H9 (cell line): ENCODE measurements around the gene DHRS2. TPM values are rescaled to one million over a fixed set of nuclear protein-coding genes. Genes with fewer than 3 reads are reported as not detected.

ENCODE experiments used
- DNase-seq: peaks from one replicate; pipeline ENCODE4 v3.0.0-alpha.2; 2017
- H2AFZ ChIP-seq: one replicate; pipeline ENCODE4 v1.6.1; 2013; ENCODE audit warnings: mild to moderate bottlenecking, low read length, control low read depth, moderate library complexity
- H2AK5ac ChIP-seq: 2 replicates; pipeline ENCODE4 v1.6.1; 2013; ENCODE audit warnings: low read length, control low read depth, mixed read lengths; ENCODE audit not compliant: insufficient read length
- H2BK120ac ChIP-seq: one replicate; pipeline ENCODE4 v1.6.1; 2013; ENCODE audit warnings: low read depth, mild to moderate bottlenecking, low read length, control low read depth, inconsistent platforms; ENCODE audit not compliant: poor library complexity, severe bottlenecking
- H2BK12ac ChIP-seq: 2 replicates; pipeline ENCODE4 v1.6.1; 2013; ENCODE audit warnings: low read length, control low read depth, mixed read lengths, low read depth; ENCODE audit not compliant: insufficient read length
- H2BK15ac ChIP-seq: 2 replicates; pipeline ENCODE4 v1.6.1; 2013; ENCODE audit warnings: low read depth, low read length, control low read depth
- H2BK20ac ChIP-seq: one replicate; pipeline ENCODE4 v1.6.1; 2013; ENCODE audit warnings: low read depth, mild to moderate bottlenecking, low read length, control low read depth, inconsistent platforms; ENCODE audit not compliant: poor library complexity, severe bottlenecking
- H2BK5ac ChIP-seq: 2 replicates; pipeline ENCODE4 v1.6.1; 2013; ENCODE audit warnings: low read length, control low read depth, mixed read lengths; ENCODE audit not compliant: insufficient read length
- H3K14ac ChIP-seq: 2 replicates; pipeline ENCODE4 v1.6.1; 2013; ENCODE audit warnings: low read length, control low read depth; ENCODE audit not compliant: insufficient read depth
- H3K18ac ChIP-seq: 2 replicates; pipeline ENCODE4 v1.6.1; 2013; ENCODE audit warnings: low read depth, mild to moderate bottlenecking, mixed read lengths, low read length, control low read depth; ENCODE audit not compliant: insufficient read length
- H3K23ac ChIP-seq: 2 replicates; pipeline ENCODE4 v1.6.1; 2013; ENCODE audit warnings: low read length, control low read depth, mixed read lengths, low read depth; ENCODE audit not compliant: insufficient read length
- H3K23me2 ChIP-seq: 2 replicates; pipeline ENCODE4 v1.6.1; 2013; ENCODE audit warnings: low read depth, mild to moderate bottlenecking, mixed read lengths, low read length, control low read depth; ENCODE audit not compliant: insufficient read length, poor library complexity, severe bottlenecking
- H3K27ac ChIP-seq: 2 replicates; pipeline ENCODE4 v1.5.1; 2013; ENCODE audit warnings: low read length, control low read depth, mixed read lengths, low read depth; ENCODE audit not compliant: insufficient read length
- H3K27me3 ChIP-seq: 2 replicates; pipeline ENCODE4 v1.6.1; 2013; ENCODE audit warnings: low read length, control low read depth, inconsistent platforms; ENCODE audit not compliant: insufficient read depth
- H3K4ac ChIP-seq: 2 replicates; pipeline ENCODE4 v1.6.1; 2013; ENCODE audit warnings: low read depth, mild to moderate bottlenecking, control low read depth, inconsistent platforms, low read length, moderate library complexity
- H3K4me1 ChIP-seq: 2 replicates; pipeline ENCODE4 v1.6.1; 2013; ENCODE audit warnings: low read length, control low read depth, inconsistent platforms; ENCODE audit not compliant: insufficient read depth
- H3K4me2 ChIP-seq: 2 replicates; pipeline ENCODE4 v1.6.1; 2013; ENCODE audit warnings: low read length, control low read depth, mixed read lengths; ENCODE audit not compliant: insufficient read length, insufficient read depth
- H3K56ac ChIP-seq: 2 replicates; pipeline ENCODE4 v1.6.1; 2013; ENCODE audit warnings: low read depth, mild to moderate bottlenecking, mixed read lengths, low read length, control low read depth; ENCODE audit not compliant: insufficient read length
- H3K79me1 ChIP-seq: 2 replicates; pipeline ENCODE4 v1.6.1; 2013; ENCODE audit warnings: low read depth, mild to moderate bottlenecking, moderate library complexity, low read length, control low read depth, inconsistent platforms; ENCODE audit not compliant: insufficient read depth, poor library complexity, severe bottlenecking
- H3K79me2 ChIP-seq: 2 replicates; pipeline ENCODE4 v1.6.1; 2013; ENCODE audit warnings: low read length, control low read depth, inconsistent platforms; ENCODE audit not compliant: insufficient read depth
- H3K9ac ChIP-seq: 2 replicates; pipeline ENCODE4 v1.6.1; 2013; ENCODE audit warnings: low read length, control low read depth, mixed read lengths; ENCODE audit not compliant: insufficient read length; ENCODE audit errors: extremely low read depth
- H3K9me3 ChIP-seq: one replicate; pipeline ENCODE4 v1.6.1; 2013; ENCODE audit warnings: low read depth, low read length, inconsistent platforms; ENCODE audit not compliant: control insufficient read depth
- H3T11ph ChIP-seq: one replicate; pipeline ENCODE4 v1.6.1; 2013; ENCODE audit warnings: mild to moderate bottlenecking, low read length, control low read depth, inconsistent platforms
- H4K20me1 ChIP-seq: one replicate; pipeline ENCODE4 v1.6.1; 2013; ENCODE audit not compliant: control insufficient read depth, insufficient read length, insufficient read depth
- H4K5ac ChIP-seq: 2 replicates; pipeline ENCODE4 v1.6.1; 2013; ENCODE audit warnings: low read depth, mild to moderate bottlenecking, mixed read lengths, low read length, control low read depth; ENCODE audit not compliant: insufficient read length
- H4K8ac ChIP-seq: replicated peaks from 2 replicates; pipeline ENCODE4 v1.6.1; 2013; ENCODE audit warnings: low read length, control low read depth, mixed read lengths, low read depth; ENCODE audit not compliant: insufficient read length
- H4K91ac ChIP-seq: 2 replicates; pipeline ENCODE4 v1.6.1; 2013; ENCODE audit warnings: low read depth, mild to moderate bottlenecking, moderate library complexity, mixed read lengths, low read length, control low read depth; ENCODE audit not compliant: insufficient read length
- H3K27ac Mint-ChIP-seq, 3 experiments: 2 replicates in 2 of 3; 3 replicates in 1 of 3; pipeline ENCODE4 v1.8.0; 2020 to 2021; ENCODE audit warnings: mixed read lengths in 3 of 3, mild to moderate bottlenecking in 1 of 3, moderate library complexity in 1 of 3
- H3K27me3 Mint-ChIP-seq: 2 replicates; pipeline ENCODE4 v1.8.0; 2021; ENCODE audit warnings: low read depth, mild to moderate bottlenecking, moderate library complexity, mixed read lengths
- H3K36me3 Mint-ChIP-seq, 3 experiments: 2 replicates in 2 of 3; 3 replicates in 1 of 3; pipeline ENCODE4 v1.8.0; 2020 to 2021; ENCODE audit warnings: low read depth in 3 of 3, mixed read lengths in 3 of 3; ENCODE audit not compliant: insufficient read depth in 1 of 3
- H3K4me1 Mint-ChIP-seq, 2 experiments: 2 replicates each; pipeline ENCODE4 v1.8.0; 2020; ENCODE audit warnings: mixed read lengths in 2 of 2
- H3K4me3 Mint-ChIP-seq, 2 experiments: 2 replicates in 1 of 2; 3 replicates in 1 of 2; pipeline ENCODE4 v1.8.0; 2020 to 2021; ENCODE audit warnings: mild to moderate bottlenecking in 2 of 2, mixed read lengths in 2 of 2, moderate library complexity in 1 of 2
- H3K9me3 Mint-ChIP-seq, 2 experiments: 2 replicates in 1 of 2; 3 replicates in 1 of 2; pipeline ENCODE4 v1.8.0; 2020; ENCODE audit warnings: mild to moderate bottlenecking in 2 of 2, mixed read lengths in 2 of 2, moderate library complexity in 1 of 2
- CTCF ChIP-seq: fragments of 200-600 bp; sonication (generic); conservative IDR thresholded peaks from 3 replicates; pipeline ENCODE4 v1.8.0; 2021; ENCODE audit warnings: antibody characterized with exemption, mild to moderate bottlenecking
- WGBS: extraction: QIAGEN DNeasy Blood & Tissue Kit; methylation state at CpG from one replicate; pipeline ENCODE4 v1.1.7; 2013; ENCODE audit warnings: missing lambda C conversion rate, low lambda C conversion rate, mixed read lengths; ENCODE audit not compliant: insufficient read length; ENCODE audit errors: extremely low coverage; 5-methylcytosine and 5-hydroxymethylcytosine counted together
- total RNA-seq: library from RNA; stranded (reverse); gene quantifications from 2 replicates; pipeline ENCODE4 v1.2.1, GENCODE V29; 2021

Gene DHRS2
- total RNA-seq, 1 experiment from 2014 or later = 0.66 TPM

- Mint-ChIP-seq H3K4me3 (no peak overlapping the region), H3K36me3 (peaks cover 0 to 12% (median 0%) of the 10 kb centered on the region in 3 experiments; a peak in 4 of 7 replicates), H3K9me3 (peaks cover 37 to 39% of the 10 kb centered on the region in 2 experiments), H3K4me1 (peaks cover 9 to 11% of the 10 kb centered on the region in 2 experiments), H3K27me3 (no peaks in the 10 kb centered on the region; the same call in none of the 2 replicates), H3K27ac (no peak overlapping the region)
- H3K14ac ChIP-seq = no peak overlapping the region
- H3K56ac ChIP-seq = no peak overlapping the region
- no peak overlapping the region for H2BK120ac ChIP-seq
- H3K4ac ChIP-seq = no peak overlapping the region
- H3K23ac ChIP-seq = no peak overlapping the region
- no peak overlapping the region for H2BK20ac ChIP-seq
- no peaks in the 10 kb centered on the region for H3K23me2 ChIP-seq
- TF ChIP-seq CTCF = no peak
- H3K27ac ChIP-seq = no peak overlapping the region
- no peak overlapping the region for H3K9ac ChIP-seq
- no peak overlapping the region for H2AFZ ChIP-seq
- no peak overlapping the region for H3K18ac ChIP-seq
- H4K5ac ChIP-seq = no peak overlapping the region
- no peaks in the 10 kb centered on the region for H3K79me1 ChIP-seq
- peaks cover 20% of the 10 kb centered on the region for H3K9me3 ChIP-seq
- H2BK12ac ChIP-seq = no peak overlapping the region
- no peak overlapping the region for H2BK15ac ChIP-seq
- H2AK5ac ChIP-seq = no peak overlapping the region
- no peaks in the 10 kb centered on the region for H3K79me2 ChIP-seq
- no peaks in the 10 kb centered on the region for H3K27me3 ChIP-seq
- DNase-seq = no peak
- no peak overlapping the region for H2BK5ac ChIP-seq
- no peak overlapping the region for H3K4me2 ChIP-seq
- H4K91ac ChIP-seq = no peak overlapping the region
- H4K8ac ChIP-seq = no peak overlapping the region
- no peak overlapping the region for H3T11ph ChIP-seq
- no CpG with 5 or more reads among the region's 6 CpGs for WGBS
- H4K20me1 ChIP-seq = no peaks in the 10 kb centered on the region
- H3K4me1 ChIP-seq = 0 out of 2 replicates have a peak, but pooled peaks cover 2% of the 10 kb centered on the region
These were observed 8.2 kb upstream of the DHRS2 start for GRCh38 chr14:23627961-23628360.
